Measurements from ENCODE around the gene CCDC39. TPM values are rescaled to one million over a fixed set of nuclear protein-coding genes. Genes with fewer than 3 reads are reported as not detected.

The CCDC39 gene
- total RNA-seq, 1 donor from 2014 or later, result 0.24 TPM

DNA sequence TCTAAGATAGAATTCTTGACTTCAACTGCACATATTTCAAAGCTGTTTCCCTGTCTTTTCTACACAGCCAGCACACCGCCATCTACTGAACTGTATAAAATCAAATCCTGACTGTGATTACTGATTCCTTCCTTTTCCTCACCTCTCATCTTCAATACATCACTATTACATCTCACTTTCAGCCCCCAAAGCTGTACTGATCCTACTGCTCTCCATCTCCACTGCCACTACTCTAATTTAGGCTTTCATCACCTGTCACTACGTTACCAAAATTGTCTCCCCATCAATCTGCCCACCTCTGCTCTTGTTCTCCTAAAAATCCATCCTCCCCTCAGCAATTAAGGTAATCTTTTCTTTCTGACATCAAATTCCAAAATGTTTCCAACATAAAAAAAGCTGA, 4.5 kb upstream of the CCDC39 start:
- Mint-ChIP-seq H3K27me3 (ENCODE audit: insufficient read depth, low read depth) (peaks cover 2% of the 10 kb centered on the region), H3K4me3 (no peak overlapping the region), H3K36me3 (peaks cover 2% of the 10 kb centered on the region), H3K27ac (no peak overlapping the region), H3K9me3 (no peaks in the 10 kb centered on the region), H3K4me1 (peaks cover 7% of the 10 kb centered on the region)
- no peak for DNase-seq (ENCODE audit: low spot score)
- no peak overlapping the region for H3K9ac ChIP-seq
- H3K4me1 ChIP-seq, result peaks cover 17% of the 10 kb centered on the region
- H3K9me3 ChIP-seq (ENCODE audit: low read depth), result no peaks in the 10 kb centered on the region
- H2AFZ ChIP-seq (replicated peaks), result no peak overlapping the region
- H3K27me3 ChIP-seq, result peaks cover under 1% of the 10 kb centered on the region
- peaks cover 4% of the 10 kb centered on the region for H3K79me2 ChIP-seq (ENCODE audit: low read depth)
- peaks cover 11% of the 10 kb centered on the region for H3F3A ChIP-seq (ENCODE audit: low read depth)
- H3K4me2 ChIP-seq, result no peak overlapping the region
- no peaks in the 10 kb centered on the region for H4K20me1 ChIP-seq (ENCODE audit: low read depth)
- H3K4me3 ChIP-seq, result no peak overlapping the region
- no peak overlapping the region for H3K27ac ChIP-seq
- TF ChIP-seq EZH2phosphoT487 (IDR thresholded peaks at IDR 0.05) (no peak), EZH2 (IDR thresholded peaks at IDR 0.05) (no peak), CTCF (IDR thresholded peaks at IDR 0.05) (no peak)
- H3K36me3 ChIP-seq, result no peaks in the 10 kb centered on the region

GRCh38 chr3:180680097-180680430, 775 bp upstream of the CCDC39 start:
- peaks cover 10% of the 10 kb centered on the region for H3K27me3 Mint-ChIP-seq (ENCODE audit: insufficient read depth, low read depth)
- peak overlapping the region; percentile 70 for H3K27ac Mint-ChIP-seq

GRCh38 chr3:180678231-180678630, 1.1 kb downstream of the CCDC39 start:
- H3K36me3 Mint-ChIP-seq, result no peaks in the 10 kb centered on the region
- Histone ChIP-seq H3K36me3 (no peaks in the 10 kb centered on the region), H3K27me3 (peaks cover 17% of the 10 kb centered on the region), H3F3A (ENCODE audit: low read depth) (peaks cover 15% of the 10 kb centered on the region), H3K27ac (no peak overlapping the region), H3K9me3 (ENCODE audit: low read depth) (no peaks in the 10 kb centered on the region), H3K4me1 (peaks cover 9% of the 10 kb centered on the region), H3K4me2 (peak overlapping the region; percentile 96), H4K20me1 (ENCODE audit: low read depth) (no peaks in the 10 kb centered on the region), H3K79me2 (ENCODE audit: low read depth) (peaks cover 4% of the 10 kb centered on the region), H3K4me3 (peak overlapping the region; percentile 93), H2AFZ (replicated peaks) (peak overlapping the region; percentile 100), H3K9ac (no peak overlapping the region)
- H3K9me3 Mint-ChIP-seq, result peaks cover 2% of the 10 kb centered on the region
- DNase-seq (ENCODE audit: low spot score), result no peak
- peak overlapping the region; percentile 93 for H3K4me3 Mint-ChIP-seq
- H3K27ac Mint-ChIP-seq, result no peak overlapping the region
- H3K27me3 Mint-ChIP-seq (ENCODE audit: insufficient read depth, low read depth), result peaks cover 10% of the 10 kb centered on the region
- no peak for TF ChIP-seq EZH2 (IDR thresholded peaks at IDR 0.05)
- no peak for TF ChIP-seq CTCF (IDR thresholded peaks at IDR 0.05)
- no peak for TF ChIP-seq EZH2phosphoT487 (IDR thresholded peaks at IDR 0.05)
- peaks cover 2% of the 10 kb centered on the region for H3K4me1 Mint-ChIP-seq

More at GRCh38 chr3:180680097-180680430, 775 bp upstream of the CCDC39 start:
- Mint-ChIP-seq H3K4me3 (peak overlapping the region; percentile 93), H3K4me1 (peaks cover 7% of the 10 kb centered on the region), H3K36me3 (no peaks in the 10 kb centered on the region), H3K9me3 (peaks cover under 1% of the 10 kb centered on the region)
- peaks cover 15% of the 10 kb centered on the region for H3F3A ChIP-seq (ENCODE audit: low read depth)
- peaks cover 4% of the 10 kb centered on the region for H3K79me2 ChIP-seq (ENCODE audit: low read depth)
- H3K4me3 ChIP-seq, result peak overlapping the region; percentile 93
- H4K20me1 ChIP-seq (ENCODE audit: low read depth), result no peaks in the 10 kb centered on the region
- peaks cover 16% of the 10 kb centered on the region for H3K4me1 ChIP-seq
- no peaks in the 10 kb centered on the region for H3K9me3 ChIP-seq (ENCODE audit: low read depth)
- H3K27ac ChIP-seq, result no peak overlapping the region
- no peak overlapping the region for H3K9ac ChIP-seq
- peak; percentile 66 for DNase-seq (ENCODE audit: low spot score)
- H3K36me3 ChIP-seq, result no peaks in the 10 kb centered on the region
- TF ChIP-seq EZH2 (IDR thresholded peaks at IDR 0.05) (no peak), EZH2phosphoT487 (IDR thresholded peaks at IDR 0.05) (no peak), CTCF (IDR thresholded peaks at IDR 0.05) (peak; percentile 93)
- peaks cover 17% of the 10 kb centered on the region for H3K27me3 ChIP-seq
- peak overlapping the region; percentile 96 for H3K4me2 ChIP-seq
- H2AFZ ChIP-seq (replicated peaks), result peak overlapping the region; percentile 100

All from neural progenitor cell (in vitro differentiated cells).